OCI-LY7 (cell line): ENCODE results near the gene TUBA8.

ENCODE experiments used
- CTCF ChIP-seq: fragments of 200-600 bp; sonication (generic); conservative IDR thresholded peaks from 2 replicates; pipeline ENCODE4 v1.5.1; 2014; ENCODE audit warnings: mild to moderate bottlenecking, antibody characterized with exemption, low read length, moderate library complexity, mixed read lengths
- EZH2phosphoT487 ChIP-seq: fragments of 200-600 bp; sonication (generic); IDR thresholded peaks from 2 replicates; pipeline ENCODE4 v1.6.1; 2018; ENCODE audit warnings: low read depth, borderline replicate concordance, mild to moderate bottlenecking, mixed run types, antibody characterized with exemption, low read length, moderate library complexity, mixed read lengths

DNA sequence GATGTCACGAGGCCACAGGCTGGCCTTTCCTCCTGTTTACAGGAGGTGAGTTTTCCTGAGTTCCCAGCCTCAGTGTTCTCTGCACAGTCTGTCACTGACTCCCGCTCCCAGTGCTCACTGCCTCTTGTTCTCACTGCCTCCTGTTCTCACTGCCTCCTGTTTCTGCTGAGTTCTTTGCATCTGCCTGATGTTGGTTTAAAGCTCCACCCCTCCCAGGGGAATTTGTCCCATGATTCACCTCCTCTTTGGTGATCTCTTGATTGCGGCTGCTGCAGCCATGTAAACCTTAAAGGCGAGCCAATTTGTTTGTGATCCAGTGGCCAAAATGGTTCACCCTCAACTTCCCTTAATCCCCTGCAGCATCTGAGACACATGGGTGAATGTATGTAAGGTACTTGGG, 6.0 kb upstream of the TUBA8 start:
- no peak for TF ChIP-seq CTCF
- no peak for TF ChIP-seq EZH2phosphoT487
